ENCODE measurements around the gene KLHDC2.
"Not testable (repeated sequence)": the region's sequence is repeated elsewhere in the genome, so short reads cannot be mapped to it uniquely, and the experiment has no call there.

The KLHDC2 gene

DNA sequence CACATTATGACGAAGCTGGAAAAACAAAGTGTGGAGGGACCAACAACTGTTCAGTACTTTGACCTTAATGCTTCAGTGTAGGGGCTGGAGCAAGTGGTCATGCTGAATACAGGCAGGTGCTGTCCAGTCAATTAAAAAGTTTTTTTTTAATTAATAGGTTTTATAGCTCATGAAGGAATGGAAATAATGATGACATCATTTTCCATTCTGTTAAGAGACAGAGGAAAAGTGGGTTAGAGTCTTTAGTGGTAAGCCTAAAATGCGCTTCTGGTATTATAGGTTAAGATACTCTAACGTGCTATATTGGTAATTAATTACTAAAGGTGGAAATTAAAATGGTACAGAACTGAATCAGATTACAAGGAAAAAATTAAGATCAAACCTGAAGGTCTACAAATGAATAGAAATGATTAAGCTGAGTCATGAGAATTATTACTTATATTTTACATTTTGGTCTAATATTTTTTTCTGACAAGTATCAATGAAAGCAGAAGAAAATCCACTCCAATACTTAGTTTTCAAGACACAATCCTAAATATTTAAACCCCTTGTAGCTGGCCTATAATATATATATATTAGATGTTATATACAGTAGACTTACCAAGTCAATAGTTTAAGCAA, 15.6 kb downstream of the KLHDC2 start:
- no peak for DNase-seq

DNA sequence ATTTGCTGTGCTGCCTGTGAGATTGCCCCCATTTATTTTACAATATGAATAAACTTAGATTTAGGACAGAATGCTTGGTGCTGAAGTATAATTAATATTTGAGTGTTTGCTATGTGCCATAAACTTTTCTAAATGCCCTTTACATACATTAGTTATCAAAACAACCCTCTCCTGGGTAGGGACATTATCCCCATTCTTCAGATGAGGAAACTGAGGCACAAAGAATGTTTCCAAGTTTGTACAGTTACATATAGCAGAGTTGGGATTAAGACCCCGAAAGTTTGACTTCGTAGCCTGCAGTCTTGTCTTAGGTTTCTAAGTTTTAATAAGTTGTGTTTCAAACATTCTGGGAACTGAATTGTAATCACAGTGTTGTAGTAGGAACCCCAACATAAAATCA, 18.4 kb downstream of the KLHDC2 start:
- no peak for DNase-seq

DNA sequence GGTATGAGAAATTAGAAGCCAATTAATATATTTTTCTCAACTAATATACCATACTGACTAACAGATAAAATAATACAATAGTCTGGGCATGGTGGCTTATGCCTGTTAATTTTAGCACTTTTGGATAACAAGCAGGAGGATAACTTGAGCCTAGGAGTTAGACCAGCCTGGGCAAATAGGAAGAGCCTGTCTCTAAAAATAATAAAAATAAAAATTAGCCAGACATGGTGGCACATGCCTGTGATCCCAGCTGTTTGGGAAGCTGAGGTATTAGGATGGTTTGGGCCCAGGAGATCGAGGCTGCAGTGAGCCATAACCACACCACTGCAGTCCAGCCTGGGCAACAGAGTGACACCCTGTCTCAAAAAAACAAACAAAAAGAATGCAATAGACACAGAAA, 24.7 kb downstream of the KLHDC2 start:
- no peak for DNase-seq

DNA sequence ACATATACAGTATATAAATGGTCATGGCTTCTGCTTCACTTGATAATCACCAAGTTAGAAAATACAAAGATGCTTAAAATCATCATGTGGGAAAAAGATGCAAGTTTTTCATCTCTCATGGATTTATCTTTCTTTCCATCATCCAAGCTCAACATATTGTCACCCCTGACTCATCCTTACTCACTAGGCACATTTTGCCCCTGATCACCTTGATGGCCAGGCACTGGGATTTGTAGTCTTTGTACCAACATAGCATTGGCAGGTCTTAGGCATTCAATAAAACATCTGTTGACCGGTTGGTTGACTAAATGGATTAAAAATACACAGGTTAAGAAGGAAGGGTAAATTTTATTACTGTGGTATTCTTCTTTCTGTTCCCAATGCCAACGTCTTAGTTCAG, 28.1 kb downstream of the KLHDC2 start:
- no peak for DNase-seq

DNA sequence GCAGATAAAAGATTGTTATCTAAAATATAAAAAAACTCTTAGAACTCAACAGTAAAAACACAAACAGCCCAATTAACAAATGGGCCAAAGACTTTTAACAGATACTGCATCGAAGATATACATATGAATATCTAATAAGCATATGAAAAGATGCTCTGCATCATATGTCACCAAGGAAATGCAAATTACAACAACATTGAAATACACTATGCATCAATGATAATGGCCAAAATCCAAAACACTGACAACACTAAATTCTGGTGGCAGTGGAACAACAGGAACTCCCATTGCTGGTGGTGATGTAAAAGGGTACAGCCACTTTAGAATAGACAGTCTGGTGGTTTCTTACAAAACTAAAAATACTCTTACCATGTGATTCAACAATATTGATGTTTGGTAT, 40.8 kb downstream of the KLHDC2 start:
- no peak for DNase-seq

DNA sequence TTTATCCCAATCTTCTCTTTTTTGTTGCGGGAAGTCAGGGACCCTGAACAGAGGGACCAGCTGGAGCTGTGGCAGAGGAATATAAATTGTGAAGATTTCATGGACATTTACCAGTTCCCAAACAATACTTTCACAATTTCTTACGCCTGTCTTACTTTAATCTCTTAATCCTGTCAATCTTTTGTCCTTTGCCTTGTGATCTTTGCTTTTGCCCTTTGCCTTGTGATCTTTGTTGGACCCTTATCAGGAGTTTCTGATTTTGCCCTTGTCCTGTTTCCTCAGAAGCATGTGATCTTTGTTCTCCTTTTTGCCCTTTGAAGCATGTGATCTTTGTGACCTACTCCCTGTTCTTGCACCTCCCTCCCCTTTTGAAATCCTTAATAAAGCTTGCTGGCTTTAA, 48.2 kb downstream of the KLHDC2 start:
- not testable (repeated sequence) for DNase-seq

DNA sequence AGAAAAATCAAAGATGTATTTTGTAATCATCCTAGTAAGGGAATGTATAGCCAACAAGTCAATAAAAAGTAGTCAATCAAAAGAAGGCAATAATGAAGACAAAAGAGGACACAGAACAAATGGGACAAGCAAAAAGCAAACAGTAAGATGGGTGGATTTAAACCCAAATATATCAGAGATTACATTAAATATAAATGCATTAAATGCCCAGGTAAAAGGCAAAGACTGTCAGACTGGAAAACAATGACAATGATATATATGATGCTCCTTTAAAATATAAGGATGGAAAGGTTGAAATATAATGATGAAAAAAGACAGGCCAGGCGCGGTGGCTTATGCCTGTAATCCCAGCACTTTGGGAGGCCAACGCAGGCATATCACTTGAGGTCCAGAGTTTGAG, 48.9 kb downstream of the KLHDC2 start:
- DNase-seq: no peak

DNA sequence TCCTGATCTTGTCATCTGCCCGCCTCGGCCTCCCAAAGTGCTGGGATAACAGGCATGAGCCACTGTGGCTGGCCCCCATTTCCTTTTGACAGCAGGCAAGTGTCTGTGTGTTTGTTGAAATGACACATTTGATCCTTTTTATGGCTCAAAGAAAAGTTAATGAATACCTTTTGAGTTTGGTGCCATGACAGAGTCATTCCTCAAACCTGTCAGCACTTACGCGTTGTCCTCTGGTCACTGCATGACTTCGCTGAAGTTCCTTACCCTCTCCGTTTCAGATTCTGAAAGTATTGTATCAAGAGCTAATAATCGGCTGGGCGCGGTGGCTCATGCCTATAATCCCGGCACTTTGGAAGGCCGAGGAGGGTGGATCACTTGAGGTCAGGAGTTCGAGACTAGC, 52.2 kb downstream of the KLHDC2 start:
- no peak for DNase-seq

DNA sequence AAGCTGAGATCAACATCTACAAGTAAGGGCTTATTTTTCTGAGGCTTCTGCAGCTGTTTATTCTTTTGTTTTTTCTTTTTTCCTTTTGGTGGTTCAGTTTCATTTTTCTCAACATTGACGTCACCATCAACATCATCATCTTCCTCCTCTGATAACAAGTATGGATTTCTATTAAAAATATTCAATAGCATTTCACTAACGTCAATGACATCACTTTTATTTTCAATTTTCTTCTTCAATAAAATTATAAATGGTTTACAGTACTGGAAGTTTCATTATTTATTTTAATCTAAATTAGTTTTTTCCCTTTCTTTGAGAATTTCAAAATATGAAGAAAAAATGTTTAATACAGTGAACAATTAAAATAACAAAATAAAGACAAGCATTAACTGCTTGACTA, 60.7 kb downstream of the KLHDC2 start:
- DNase-seq: no peak

Data from activated CD4-positive, alpha-beta T cell treated with anti-CD3 and anti-CD28 coated beads, Interleukin-10, Interleukin-2, amounts not matched to agents 100 ng/mL and 50 ng/mL, durations not matched to agents 16 hours and 8 hours (primary cell).